ENCODE results near the gene TRIM66. TPM values are rescaled to one million over a fixed set of nuclear protein-coding genes. Genes with fewer than 3 reads are reported as not detected.

The TRIM66 gene
- polyA plus RNA-seq, 3 donors: 0.04 to 12.0 (median 0.47) TPM

GRCh38 chr11:8636127-8636526 lies 46.3 kb downstream of the TRIM66 start:
- no peaks in the 10 kb centered on the region for H4K20me1 ChIP-seq (ENCODE audit: insufficient read depth, low read length)
- Mint-ChIP-seq H3K4me1 (no peaks in the 10 kb centered on the region), H3K9me3 (peaks cover 4 to 11% (median 7%) of the 10 kb centered on the region in 7 donors), H3K4me3 (no peak overlapping the region), H3K27me3 (ENCODE audit: low read depth in 3 of 3) (no peaks in the 10 kb centered on the region), H3K36me3 (peaks cover 49 to 68% of the 10 kb centered on the region in 2 donors), H3K27ac (no peak overlapping the region)
- no peak overlapping the region for H3K9ac ChIP-seq (ENCODE audit: insufficient read depth, low read length, poor library complexity, severe bottlenecking)
- no peak overlapping the region for H3K4me2 ChIP-seq (replicated peaks; ENCODE audit: extremely low read depth, low read length, poor library complexity, severe bottlenecking)
- peaks cover 76 to 89% of the 10 kb centered on the region in 2 donors for H3K36me3 ChIP-seq (replicated peaks in 1 of 2; ENCODE audit: control insufficient read depth in 1 of 2, insufficient read depth in 2 of 2, low read length in 2 of 2)
- no peak overlapping the region for H3K4me3 ChIP-seq (replicated peaks in 1 of 3; ENCODE audit: low read depth in 2 of 3, low read length in 3 of 3)
- no peak overlapping the region for H2AFZ ChIP-seq (ENCODE audit: insufficient read depth, low read depth, low read length, poor library complexity, severe bottlenecking)
- H3K27me3 ChIP-seq (ENCODE audit: control insufficient read depth in 2 of 2, insufficient read depth in 2 of 2, low read length in 2 of 2): no peaks in the 10 kb centered on the region
- intact Hi-C loops (cut with micrococcal nuclease): no loop called here
- no peaks in the 10 kb centered on the region for H3K4me1 ChIP-seq (ENCODE audit: control insufficient read depth in 1 of 2, insufficient read depth in 2 of 2, low read length in 2 of 2)
- H3K27ac ChIP-seq (ENCODE audit: low read depth in 1 of 2, low read length in 2 of 2): no peak overlapping the region
- no peaks in the 10 kb centered on the region for H3K79me2 ChIP-seq (ENCODE audit: insufficient read depth, low read length)
- TF ChIP-seq, protein P1, sequence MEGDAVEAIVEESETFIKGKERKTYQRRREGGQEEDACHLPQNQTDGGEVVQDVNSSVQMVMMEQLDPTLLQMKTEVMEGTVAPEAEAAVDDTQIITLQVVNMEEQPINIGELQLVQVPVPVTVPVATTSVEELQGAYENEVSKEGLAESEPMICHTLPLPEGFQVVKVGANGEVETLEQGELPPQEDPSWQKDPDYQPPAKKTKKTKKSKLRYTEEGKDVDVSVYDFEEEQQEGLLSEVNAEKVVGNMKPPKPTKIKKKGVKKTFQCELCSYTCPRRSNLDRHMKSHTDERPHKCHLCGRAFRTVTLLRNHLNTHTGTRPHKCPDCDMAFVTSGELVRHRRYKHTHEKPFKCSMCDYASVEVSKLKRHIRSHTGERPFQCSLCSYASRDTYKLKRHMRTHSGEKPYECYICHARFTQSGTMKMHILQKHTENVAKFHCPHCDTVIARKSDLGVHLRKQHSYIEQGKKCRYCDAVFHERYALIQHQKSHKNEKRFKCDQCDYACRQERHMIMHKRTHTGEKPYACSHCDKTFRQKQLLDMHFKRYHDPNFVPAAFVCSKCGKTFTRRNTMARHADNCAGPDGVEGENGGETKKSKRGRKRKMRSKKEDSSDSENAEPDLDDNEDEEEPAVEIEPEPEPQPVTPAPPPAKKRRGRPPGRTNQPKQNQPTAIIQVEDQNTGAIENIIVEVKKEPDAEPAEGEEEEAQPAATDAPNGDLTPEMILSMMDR (IDR thresholded peaks at IDR 0.05): no peak
- 95% methylated on average over 2 of the region's 2 CpGs for WGBS (ENCODE audit: insufficient coverage)
- DNase-seq: no peak
- H3K9me3 ChIP-seq (replicated peaks in 1 of 2; ENCODE audit: control insufficient read depth in 1 of 2, insufficient read depth in 1 of 2, low read length in 2 of 2): no peaks in the 10 kb centered on the region

DNA sequence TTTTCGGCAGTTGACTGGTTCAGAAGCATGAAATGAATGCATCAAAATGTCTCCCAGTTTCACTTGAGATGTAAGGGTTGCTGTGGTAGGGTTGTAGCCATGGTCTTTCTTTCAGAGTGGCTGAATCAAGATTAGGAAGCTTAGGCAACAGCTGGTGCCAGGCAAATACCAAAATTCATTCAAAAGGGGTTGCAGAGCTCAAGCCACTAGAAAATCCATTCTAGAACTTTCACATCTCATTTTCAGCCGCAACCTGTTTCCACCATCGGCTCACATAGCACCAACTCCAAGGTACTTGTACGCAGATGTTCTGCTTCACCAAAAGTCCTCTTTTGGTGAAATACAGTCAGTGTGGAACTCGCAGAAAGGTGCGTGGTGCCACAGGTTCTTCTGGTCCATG lies 48.0 kb downstream of the TRIM66 start:
- no peaks in the 10 kb centered on the region for H3K27me3 ChIP-seq (ENCODE audit: control insufficient read depth in 2 of 2, insufficient read depth in 2 of 2, low read length in 2 of 2)
- WGBS (ENCODE audit: insufficient coverage): 100% methylated on average over 4 of the region's 6 CpGs
- H3K9me3 ChIP-seq (replicated peaks in 1 of 2; ENCODE audit: control insufficient read depth in 1 of 2, insufficient read depth in 1 of 2, low read length in 2 of 2): no peaks in the 10 kb centered on the region
- TF ChIP-seq, protein P1 (IDR thresholded peaks at IDR 0.05): no peak
- no peaks in the 10 kb centered on the region for H3K4me1 ChIP-seq (ENCODE audit: control insufficient read depth in 1 of 2, insufficient read depth in 2 of 2, low read length in 2 of 2)
- no peak overlapping the region for H3K4me3 ChIP-seq (replicated peaks in 1 of 3; ENCODE audit: low read depth in 2 of 3, low read length in 3 of 3)
- no peak for DNase-seq
- H3K79me2 ChIP-seq (ENCODE audit: insufficient read depth, low read length): no peaks in the 10 kb centered on the region
- Mint-ChIP-seq H3K36me3 (peaks cover 42 to 65% of the 10 kb centered on the region in 2 donors), H3K4me1 (no peaks in the 10 kb centered on the region), H3K27me3 (ENCODE audit: low read depth in 3 of 3) (no peaks in the 10 kb centered on the region), H3K4me3 (no peak overlapping the region), H3K9me3 (peaks cover 4 to 11% (median 7%) of the 10 kb centered on the region in 7 donors), H3K27ac (no peak overlapping the region)
- no peak overlapping the region for H3K9ac ChIP-seq (ENCODE audit: insufficient read depth, low read length, poor library complexity, severe bottlenecking)
- H3K36me3 ChIP-seq (replicated peaks in 1 of 2; ENCODE audit: control insufficient read depth in 1 of 2, insufficient read depth in 2 of 2, low read length in 2 of 2): peaks cover 64 to 90% of the 10 kb centered on the region in 2 donors
- no peaks in the 10 kb centered on the region for H4K20me1 ChIP-seq (ENCODE audit: insufficient read depth, low read length)
- H3K27ac ChIP-seq (ENCODE audit: low read depth in 1 of 2, low read length in 2 of 2): no peak overlapping the region
- no peak overlapping the region for H3K4me2 ChIP-seq (replicated peaks; ENCODE audit: extremely low read depth, low read length, poor library complexity, severe bottlenecking)
- no peak overlapping the region for H2AFZ ChIP-seq (ENCODE audit: insufficient read depth, low read depth, low read length, poor library complexity, severe bottlenecking)
- intact Hi-C loops (cut with micrococcal nuclease): no loop called here
